Activated T-cell treated with anti-CD3 and anti-CD28 coated beads for 48 hours (primary cell): Measurements from ENCODE around the gene SLC25A17.
A peak's percentile ranks its signal among the peaks of the same experiment; 100 is the strongest.
"Not testable (repeated sequence)": the region's sequence is repeated elsewhere in the genome, so short reads cannot be mapped to it uniquely, and the experiment has no call there.

Experiments used
- DNase-seq: peaks from one replicate; pipeline ENCODE4 v3.0.0-alpha.2; 2020; ENCODE audit warnings: low read depth

Gene SLC25A17

GRCh38 chr22:40757071-40757470, 62.1 kb downstream of the SLC25A17 start:
- no peak for DNase-seq

DNA sequence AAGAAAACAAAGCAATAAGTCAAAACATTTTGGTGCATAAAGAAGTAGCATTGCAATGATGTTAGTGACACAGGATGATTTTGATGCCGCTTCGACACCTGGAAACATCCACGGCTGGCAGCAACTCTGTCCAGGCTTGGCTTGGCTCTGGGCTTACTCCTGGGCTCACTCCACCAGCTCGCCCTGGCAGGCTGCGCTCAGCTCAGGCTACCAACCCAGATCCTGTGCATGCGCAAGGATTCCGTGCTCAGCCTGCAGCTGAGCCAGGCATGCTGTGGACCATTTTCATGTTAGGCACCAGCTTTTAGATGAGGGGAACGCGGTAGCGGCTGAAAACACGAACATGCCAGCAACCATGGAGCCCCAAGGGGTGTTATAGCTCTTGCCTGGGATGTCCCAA, 66.0 kb downstream of the SLC25A17 start:
- no peak for DNase-seq

DNA sequence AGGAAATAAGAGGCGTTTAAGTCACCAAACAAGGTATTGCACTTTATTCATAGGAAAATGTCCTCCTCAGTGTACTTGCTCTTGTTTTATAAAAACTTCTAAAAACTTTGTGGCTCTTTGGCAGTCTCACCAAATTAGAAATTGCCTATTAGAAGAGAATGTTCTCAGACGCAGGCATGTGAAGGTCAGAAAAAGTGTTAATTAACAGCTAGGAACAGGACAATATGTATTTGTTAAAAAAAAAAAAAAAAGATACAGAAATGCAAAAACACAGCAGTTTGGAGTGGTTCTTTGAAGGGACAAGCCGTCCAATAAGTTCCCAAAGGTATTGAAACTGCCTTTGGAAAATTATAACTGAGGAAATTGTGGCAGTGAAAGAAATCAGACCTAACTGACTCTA, 67.9 kb downstream of the SLC25A17 start:
- no peak for DNase-seq

DNA sequence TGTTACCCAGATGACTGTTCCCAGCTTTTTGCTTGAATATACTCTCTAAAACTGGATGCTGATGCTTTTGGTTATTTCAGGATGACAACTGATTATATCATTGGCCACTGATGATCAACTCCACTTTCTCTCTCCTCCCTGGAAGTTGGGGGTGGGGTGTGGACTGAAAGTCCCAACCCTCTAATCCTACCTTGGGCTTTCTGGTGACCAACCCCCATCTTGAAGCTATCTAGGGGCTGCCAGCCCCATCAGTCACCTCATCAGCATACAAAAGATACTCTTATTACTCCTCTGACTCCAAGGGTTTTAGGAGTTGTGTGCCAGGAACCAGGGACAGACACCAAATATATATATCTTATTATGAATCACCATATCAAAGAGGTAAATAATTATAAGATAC, 69.3 kb downstream of the SLC25A17 start:
- DNase-seq, result no peak

DNA sequence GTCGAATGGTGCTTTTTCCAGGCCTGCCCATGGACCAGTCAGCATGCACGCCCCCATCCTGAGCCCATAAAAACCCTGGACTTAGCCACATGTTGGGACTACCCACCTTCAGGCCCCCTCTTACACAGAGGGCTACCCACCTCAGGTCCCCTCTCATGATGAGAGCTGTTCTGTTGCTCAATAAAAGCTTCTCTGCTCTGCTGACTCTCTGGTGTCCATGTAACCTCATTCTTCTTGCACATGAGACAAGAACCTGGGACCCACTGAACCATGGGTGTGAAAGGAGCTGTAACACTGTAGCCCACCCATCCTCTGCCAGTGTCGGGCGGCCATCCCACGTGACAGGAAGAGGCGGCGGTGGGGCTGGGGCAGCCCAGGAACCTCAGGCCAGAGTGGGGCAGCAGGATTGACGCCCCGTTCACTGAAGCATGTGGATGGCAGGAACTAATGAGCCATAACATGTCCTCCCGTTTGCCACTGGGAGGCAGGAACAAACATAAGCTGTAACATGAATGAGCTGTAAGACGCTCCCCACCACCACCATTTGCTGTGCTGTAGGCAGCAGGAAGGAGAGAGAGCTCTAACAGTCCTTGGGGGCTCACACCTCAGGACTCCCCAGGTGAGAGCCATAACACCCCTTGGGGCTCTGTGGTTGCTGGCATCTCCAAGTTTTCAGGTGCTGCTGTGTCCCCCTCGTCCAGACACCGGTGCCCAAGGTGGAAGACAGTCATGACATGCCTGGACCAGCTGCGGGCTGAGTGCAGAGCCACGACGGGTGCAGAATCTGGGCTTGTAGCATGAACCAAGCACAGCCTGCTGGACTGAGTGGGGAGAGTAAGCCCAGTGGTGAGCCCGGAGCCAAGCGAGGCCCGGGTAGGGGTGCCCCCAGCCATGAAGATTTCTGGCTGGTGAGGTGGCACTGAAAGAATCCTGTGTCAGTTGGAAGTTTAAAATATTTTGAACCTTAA, 70.5 kb downstream of the SLC25A17 start:
- DNase-seq, result no peak

DNA sequence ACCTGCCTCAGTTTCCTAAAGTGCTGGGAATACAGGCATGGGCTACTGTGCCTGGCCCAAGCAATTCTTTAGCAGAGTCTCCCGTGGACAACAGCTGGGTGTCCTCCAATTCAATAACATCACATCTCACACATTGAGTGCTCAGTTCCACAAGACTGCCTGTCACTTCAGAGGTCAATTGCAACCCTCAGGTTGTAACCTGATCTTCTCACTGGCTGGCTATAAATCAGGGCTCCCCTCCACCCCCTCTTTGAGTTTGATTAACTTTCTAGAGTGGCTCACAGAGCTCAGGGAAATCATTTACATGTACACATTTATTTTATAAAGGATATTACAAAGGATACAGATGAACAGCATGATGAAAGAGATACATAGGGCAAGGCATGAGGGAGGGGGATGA, 71.8 kb downstream of the SLC25A17 start:
- no peak for DNase-seq

GRCh38 chr22:40746428-40747220, 72.5 kb downstream of the SLC25A17 start:
- no peak for DNase-seq

- no peak for DNase-seq
Measured at GRCh38 chr22:40743768-40744167, 75.4 kb downstream of the SLC25A17 start.

- no peak for DNase-seq
Measured at GRCh38 chr22:40741116-40741515, 78.0 kb downstream of the SLC25A17 start.

GRCh38 chr22:40739721-40740120, 79.4 kb downstream of the SLC25A17 start:
- DNase-seq, result no peak

GRCh38 chr22:40733919-40734318, 85.2 kb downstream of the SLC25A17 start:
- DNase-seq, result no peak

- no peak for DNase-seq
Measured at GRCh38 chr22:40732999-40733292, 86.2 kb downstream of the SLC25A17 start.

GRCh38 chr22:40729284-40729683, 89.9 kb downstream of the SLC25A17 start:
- DNase-seq, result no peak

GRCh38 chr22:40728731-40729189, 90.4 kb downstream of the SLC25A17 start:
- DNase-seq, result peak; percentile 20

DNA sequence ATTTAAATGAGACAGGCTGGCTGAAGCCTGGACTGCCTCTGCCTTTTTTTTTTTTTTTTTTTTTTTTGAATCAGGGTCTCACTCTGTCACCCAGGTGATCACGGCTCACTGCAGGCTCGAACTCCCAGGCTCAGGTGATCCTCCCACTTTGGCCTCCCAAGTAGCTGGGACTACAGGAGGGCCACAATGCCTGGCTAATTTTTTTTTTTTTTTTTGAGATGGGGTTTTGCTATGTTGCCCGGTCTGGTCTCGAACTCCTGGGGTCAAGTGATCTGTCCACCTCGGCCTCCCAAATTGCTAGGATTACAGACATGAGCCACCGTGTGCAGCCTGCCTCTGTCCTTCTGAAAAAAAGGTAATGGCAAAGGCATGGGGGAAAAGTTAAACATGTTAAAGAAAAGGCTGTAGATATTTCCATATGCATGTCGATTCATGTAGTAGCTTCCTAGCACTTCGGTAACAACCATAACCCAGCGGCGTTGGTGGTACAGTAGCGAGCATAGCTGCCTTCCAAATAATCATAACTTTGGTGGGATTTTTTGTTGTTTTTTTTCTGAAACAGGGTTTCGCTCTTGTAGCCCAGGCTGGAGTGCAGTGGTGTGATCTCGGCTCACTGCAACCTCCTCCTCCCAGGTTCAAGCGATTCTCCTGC, 91.1 kb downstream of the SLC25A17 start:
- DNase-seq, result no peak

DNA sequence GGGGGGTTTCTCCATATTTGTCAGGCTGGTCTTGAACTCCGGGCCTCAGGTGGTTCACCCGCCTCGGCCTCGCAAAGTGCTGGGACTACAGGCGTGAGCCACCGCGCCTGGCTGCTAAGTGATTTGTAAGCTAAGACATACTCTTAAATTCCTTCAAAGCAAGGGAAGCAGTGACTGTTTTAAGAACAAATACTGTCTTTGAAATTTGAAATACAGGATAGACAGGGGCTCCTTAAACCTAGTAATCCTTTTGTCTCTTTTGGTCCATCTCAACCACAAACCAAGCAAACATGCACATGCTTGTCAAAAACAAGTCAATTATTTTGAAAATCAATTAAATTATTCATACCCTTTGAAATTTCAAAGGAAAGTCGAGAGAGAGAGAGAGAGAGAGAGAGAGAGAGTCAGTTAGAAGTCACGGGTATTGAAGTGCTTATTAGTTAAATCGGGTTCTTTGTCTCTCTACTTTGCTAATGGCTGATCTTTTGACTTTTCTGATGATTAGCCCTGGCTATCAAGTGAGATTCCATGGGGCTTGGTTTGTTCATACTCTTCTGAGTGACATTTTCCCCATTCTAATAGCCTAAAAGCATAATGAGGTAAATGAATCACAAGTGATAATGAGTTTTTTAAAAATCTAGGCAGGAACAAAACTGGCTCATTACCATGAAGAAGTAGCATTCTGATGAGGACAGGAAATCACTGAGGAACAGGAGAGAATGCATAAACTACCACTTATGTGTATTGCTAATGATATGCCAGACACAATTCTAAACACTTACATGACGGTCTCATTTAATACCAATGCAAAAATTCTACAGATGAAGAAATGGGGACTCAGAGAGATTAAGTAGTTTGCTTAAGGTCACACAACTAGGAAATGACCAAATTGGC, 91.8 kb downstream of the SLC25A17 start:
- no peak for DNase-seq

DNA sequence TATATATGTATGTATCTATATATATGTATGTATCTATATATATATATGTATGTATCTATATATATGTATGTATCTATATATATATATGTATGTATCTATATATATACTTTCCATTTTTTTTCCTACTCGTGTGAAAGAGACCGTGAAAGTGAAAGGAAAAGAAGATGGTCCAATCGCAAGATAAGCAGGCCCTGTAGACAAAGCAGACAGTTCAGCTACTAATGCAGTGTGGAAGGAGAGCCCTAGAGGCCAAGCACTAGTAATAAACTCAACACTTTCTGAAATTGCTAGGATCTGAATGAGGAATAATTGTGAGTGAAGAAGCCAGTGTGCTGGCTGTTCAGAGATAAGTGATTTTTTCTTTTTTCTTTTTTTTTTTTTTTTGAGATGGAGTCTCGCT, 92.6 kb downstream of the SLC25A17 start:
- no peak for DNase-seq

GRCh38 chr22:40723396-40723933, 95.7 kb downstream of the SLC25A17 start:
- no peak for DNase-seq

DNA sequence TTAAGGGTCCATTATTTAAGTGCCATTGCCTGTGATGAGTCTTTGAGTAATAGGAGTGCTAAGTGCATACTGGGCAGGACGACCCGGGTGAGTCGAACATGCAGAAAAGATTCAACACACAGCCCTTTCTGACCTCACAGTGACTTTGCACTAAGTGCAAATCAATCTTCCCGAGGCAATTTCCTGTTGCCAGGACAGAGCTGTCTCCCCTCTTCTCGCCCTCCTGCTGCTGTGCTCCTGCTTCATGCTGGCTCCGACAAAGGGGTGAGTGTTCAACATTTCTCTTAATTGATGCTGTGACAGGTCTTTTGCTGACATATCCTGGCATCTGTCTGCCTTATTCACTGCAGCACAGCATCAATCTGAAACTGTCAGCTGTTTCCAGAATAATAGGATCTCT, 97.9 kb downstream of the SLC25A17 start:
- DNase-seq, result no peak

- no peak for DNase-seq
Measured at GRCh38 chr22:40720538-40721256, 98.4 kb downstream of the SLC25A17 start.

GRCh38 chr22:40720156-40720537, 99.0 kb downstream of the SLC25A17 start:
- DNase-seq, result not testable (repeated sequence)
